ENCODE measurements around the gene ANO2.

The ANO2 gene

GRCh38 chr12:5872745-5873144 lies 72.3 kb downstream of the ANO2 start:
- no peaks in the 10 kb centered on the region for H4K20me1 ChIP-seq (ENCODE audit: control insufficient read depth, insufficient read depth, low read depth, low read length)
- no peak overlapping the region for H3K27ac ChIP-seq (ENCODE audit: low read depth, low read length)
- TF ChIP-seq EZH2phosphoT487 (IDR thresholded peaks at IDR 0.05; ENCODE audit: borderline replicate concordance, low read length): no peak
- TF ChIP-seq, protein P1, sequence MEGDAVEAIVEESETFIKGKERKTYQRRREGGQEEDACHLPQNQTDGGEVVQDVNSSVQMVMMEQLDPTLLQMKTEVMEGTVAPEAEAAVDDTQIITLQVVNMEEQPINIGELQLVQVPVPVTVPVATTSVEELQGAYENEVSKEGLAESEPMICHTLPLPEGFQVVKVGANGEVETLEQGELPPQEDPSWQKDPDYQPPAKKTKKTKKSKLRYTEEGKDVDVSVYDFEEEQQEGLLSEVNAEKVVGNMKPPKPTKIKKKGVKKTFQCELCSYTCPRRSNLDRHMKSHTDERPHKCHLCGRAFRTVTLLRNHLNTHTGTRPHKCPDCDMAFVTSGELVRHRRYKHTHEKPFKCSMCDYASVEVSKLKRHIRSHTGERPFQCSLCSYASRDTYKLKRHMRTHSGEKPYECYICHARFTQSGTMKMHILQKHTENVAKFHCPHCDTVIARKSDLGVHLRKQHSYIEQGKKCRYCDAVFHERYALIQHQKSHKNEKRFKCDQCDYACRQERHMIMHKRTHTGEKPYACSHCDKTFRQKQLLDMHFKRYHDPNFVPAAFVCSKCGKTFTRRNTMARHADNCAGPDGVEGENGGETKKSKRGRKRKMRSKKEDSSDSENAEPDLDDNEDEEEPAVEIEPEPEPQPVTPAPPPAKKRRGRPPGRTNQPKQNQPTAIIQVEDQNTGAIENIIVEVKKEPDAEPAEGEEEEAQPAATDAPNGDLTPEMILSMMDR (IDR thresholded peaks at IDR 0.05; ENCODE audit: low read depth, low read length, poor library complexity, severe bottlenecking): no peak
- H3K9me3 ChIP-seq (ENCODE audit: control insufficient read depth, insufficient read depth, low read length): no peaks in the 10 kb centered on the region
- H3K4me1 ChIP-seq (ENCODE audit: control insufficient read depth, low read length): no peaks in the 10 kb centered on the region
- no peak overlapping the region for H3K4me3 ChIP-seq (ENCODE audit: low read length)
- H3K36me3 ChIP-seq (ENCODE audit: control insufficient read depth, low read length): no peaks in the 10 kb centered on the region
- H3F3A ChIP-seq (ENCODE audit: control insufficient read depth, insufficient read depth): no peaks in the 10 kb centered on the region
- no peaks in the 10 kb centered on the region for H3K79me2 ChIP-seq (ENCODE audit: control insufficient read depth, low read length)
- no peak overlapping the region for H3K4me2 ChIP-seq (ENCODE audit: low read length)
- H3K9me2 ChIP-seq (replicated peaks; ENCODE audit: control insufficient read depth, low read length): no peaks in the 10 kb centered on the region
- H3K27me3 ChIP-seq (ENCODE audit: control insufficient read depth, low read length): no peaks in the 10 kb centered on the region

GRCh38 chr12:5871741-5872140 lies 73.3 kb downstream of the ANO2 start:
- H3K79me2 ChIP-seq (ENCODE audit: control insufficient read depth, low read length): no peaks in the 10 kb centered on the region
- no peaks in the 10 kb centered on the region for H3K9me3 ChIP-seq (ENCODE audit: control insufficient read depth, insufficient read depth, low read length)
- TF ChIP-seq, protein P1 (IDR thresholded peaks at IDR 0.05; ENCODE audit: low read depth, low read length, poor library complexity, severe bottlenecking): no peak
- TF ChIP-seq EZH2phosphoT487 (IDR thresholded peaks at IDR 0.05; ENCODE audit: borderline replicate concordance, low read length): no peak
- no peaks in the 10 kb centered on the region for H3K4me1 ChIP-seq (ENCODE audit: control insufficient read depth, low read length)
- H3F3A ChIP-seq (ENCODE audit: control insufficient read depth, insufficient read depth): no peaks in the 10 kb centered on the region
- no peak overlapping the region for H3K4me3 ChIP-seq (ENCODE audit: low read length)
- no peaks in the 10 kb centered on the region for H4K20me1 ChIP-seq (ENCODE audit: control insufficient read depth, insufficient read depth, low read depth, low read length)
- H3K27me3 ChIP-seq (ENCODE audit: control insufficient read depth, low read length): no peaks in the 10 kb centered on the region
- no peaks in the 10 kb centered on the region for H3K36me3 ChIP-seq (ENCODE audit: control insufficient read depth, low read length)
- no peaks in the 10 kb centered on the region for H3K9me2 ChIP-seq (replicated peaks; ENCODE audit: control insufficient read depth, low read length)
- no peak overlapping the region for H3K4me2 ChIP-seq (ENCODE audit: low read length)
- no peak overlapping the region for H3K27ac ChIP-seq (ENCODE audit: low read depth, low read length)

- H3K27me3 ChIP-seq (ENCODE audit: control insufficient read depth, low read length): no peaks in the 10 kb centered on the region
- TF ChIP-seq EZH2phosphoT487 (IDR thresholded peaks at IDR 0.05; ENCODE audit: borderline replicate concordance, low read length): no peak
- TF ChIP-seq, protein P1 (IDR thresholded peaks at IDR 0.05; ENCODE audit: low read depth, low read length, poor library complexity, severe bottlenecking): no peak
These were observed 74.9 kb downstream of the ANO2 start for GRCh38 chr12:5870183-5870582.

More at GRCh38 chr12:5870183-5870582, 74.9 kb downstream of the ANO2 start:
- no peak overlapping the region for H3K27ac ChIP-seq (ENCODE audit: low read depth, low read length)
- no peaks in the 10 kb centered on the region for H3K9me3 ChIP-seq (ENCODE audit: control insufficient read depth, insufficient read depth, low read length)
- no peaks in the 10 kb centered on the region for H3K36me3 ChIP-seq (ENCODE audit: control insufficient read depth, low read length)
- H3K4me1 ChIP-seq (ENCODE audit: control insufficient read depth, low read length): no peaks in the 10 kb centered on the region
- no peaks in the 10 kb centered on the region for H3K79me2 ChIP-seq (ENCODE audit: control insufficient read depth, low read length)
- H3K4me3 ChIP-seq (ENCODE audit: low read length): no peak overlapping the region
- H3K9me2 ChIP-seq (replicated peaks; ENCODE audit: control insufficient read depth, low read length): no peaks in the 10 kb centered on the region
- no peak overlapping the region for H3K4me2 ChIP-seq (ENCODE audit: low read length)
- no peaks in the 10 kb centered on the region for H4K20me1 ChIP-seq (ENCODE audit: control insufficient read depth, insufficient read depth, low read depth, low read length)
- H3F3A ChIP-seq (ENCODE audit: control insufficient read depth, insufficient read depth): no peaks in the 10 kb centered on the region

All from DOHH2 (cell line).